GM18507 (cell line): ENCODE data around the gene ALS2.

Source experiments
- DNase-seq: peaks from one replicate; pipeline ENCODE4 v3.0.0; 2011; ENCODE audit warnings: low read depth; ENCODE audit not compliant: insufficient read length; ENCODE audit errors: extremely low spot score
- FAIRE-seq: peaks from 2 replicates; lab custom pipeline; 2011; peaks lifted over from hg19 to GRCh38; lab: Jason Lieb, UNC

ALS2 gene

GRCh38 chr2:201795607-201796477 is 15.1 kb upstream of the ALS2 start:
- DNase-seq (peak; percentile 1), FAIRE-seq (peak; percentile 51)

GRCh38 chr2:201794294-201794693 is 13.6 kb upstream of the ALS2 start:
- no peak for DNase-seq
- FAIRE-seq = no peak

DNA sequence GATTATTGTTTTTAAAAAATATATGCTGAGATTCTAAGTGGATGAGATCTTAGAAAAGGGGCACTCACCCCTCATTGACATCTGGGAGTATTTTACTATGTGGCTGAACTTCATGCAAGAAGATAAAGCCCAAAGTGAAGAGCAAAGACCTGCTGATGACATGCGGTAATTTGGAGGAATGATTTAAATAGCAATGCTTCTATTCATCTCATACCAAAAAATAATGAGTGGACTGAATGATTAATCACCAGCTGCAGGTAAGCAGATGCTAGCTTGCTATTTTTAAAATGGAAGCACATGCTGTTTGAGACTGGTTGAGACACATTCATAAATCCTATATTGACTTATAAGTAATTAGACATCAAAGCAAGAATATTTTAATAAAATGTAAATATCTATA is 12.9 kb upstream of the ALS2 start:
- DNase-seq = no peak
- FAIRE-seq = no peak

- FAIRE-seq (no peak), DNase-seq (no peak)
Observed at GRCh38 chr2:201790989-201791388, 10.3 kb upstream of the ALS2 start.

- no peak for DNase-seq
- FAIRE-seq = no peak
Observed at GRCh38 chr2:201790291-201790690, 9.6 kb upstream of the ALS2 start.

DNA sequence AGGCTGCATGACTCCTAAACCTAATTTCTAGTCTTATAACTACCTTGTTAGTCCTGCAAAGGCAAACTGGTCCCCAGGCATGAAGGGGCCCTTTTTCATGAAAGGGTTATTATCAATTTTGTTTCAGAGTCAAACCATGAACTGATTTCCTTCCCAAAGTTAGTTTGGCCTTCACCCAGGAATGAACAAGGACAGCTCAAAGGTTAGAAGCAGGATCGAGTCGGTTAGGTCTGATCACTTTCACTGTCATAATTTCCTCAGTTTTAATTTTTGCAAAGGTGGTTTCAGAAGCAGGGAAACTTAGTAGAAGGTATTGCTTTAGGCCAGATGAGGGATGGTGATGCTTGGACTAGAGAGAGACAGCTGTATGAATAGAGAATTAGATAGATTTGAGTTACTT is 8.7 kb upstream of the ALS2 start:
- FAIRE-seq (no peak), DNase-seq (no peak)

DNA sequence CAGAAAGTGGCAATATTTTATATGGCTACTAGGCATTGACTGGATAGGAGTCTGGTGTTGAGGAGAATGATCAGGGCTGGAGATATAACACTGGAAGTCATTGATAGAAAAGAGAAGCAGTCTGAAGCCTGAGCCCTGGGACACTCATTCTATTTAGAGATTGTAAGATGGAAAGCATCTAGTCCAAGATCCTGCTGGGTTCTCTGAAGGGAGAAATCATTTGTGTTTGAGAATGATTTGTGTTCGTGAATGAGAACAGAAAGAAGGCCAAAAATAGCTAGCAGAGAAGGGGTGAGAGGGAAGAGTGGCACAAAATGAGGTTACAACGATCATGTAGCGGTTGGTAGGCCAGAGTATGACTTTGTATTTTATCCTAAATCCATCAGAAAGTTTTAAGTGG is 7.6 kb upstream of the ALS2 start:
- no peak for FAIRE-seq

DNA sequence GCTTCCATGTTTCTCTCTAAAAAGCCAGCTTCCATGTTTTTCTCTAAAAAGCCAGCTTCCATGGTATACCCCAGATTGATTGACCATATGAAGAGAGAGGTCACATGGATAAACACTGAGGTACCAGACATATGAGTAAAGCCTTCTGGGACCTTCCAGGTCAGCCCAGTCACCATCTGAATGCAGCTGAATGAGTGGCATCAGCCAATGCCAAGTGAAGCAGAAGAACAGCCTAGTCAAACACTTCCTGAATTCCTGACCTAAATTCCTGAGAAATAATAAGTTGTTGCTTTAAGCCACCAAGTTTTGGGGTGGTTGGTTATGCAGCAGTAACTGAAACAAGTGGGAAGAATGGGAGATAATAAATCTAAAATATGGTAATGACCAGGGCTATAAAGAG is 5.7 kb upstream of the ALS2 start:
- DNase-seq (no peak), FAIRE-seq (no peak)

More for the DNA sequence above, 7.6 kb upstream of the ALS2 start:
- DNase-seq = no peak

DNA sequence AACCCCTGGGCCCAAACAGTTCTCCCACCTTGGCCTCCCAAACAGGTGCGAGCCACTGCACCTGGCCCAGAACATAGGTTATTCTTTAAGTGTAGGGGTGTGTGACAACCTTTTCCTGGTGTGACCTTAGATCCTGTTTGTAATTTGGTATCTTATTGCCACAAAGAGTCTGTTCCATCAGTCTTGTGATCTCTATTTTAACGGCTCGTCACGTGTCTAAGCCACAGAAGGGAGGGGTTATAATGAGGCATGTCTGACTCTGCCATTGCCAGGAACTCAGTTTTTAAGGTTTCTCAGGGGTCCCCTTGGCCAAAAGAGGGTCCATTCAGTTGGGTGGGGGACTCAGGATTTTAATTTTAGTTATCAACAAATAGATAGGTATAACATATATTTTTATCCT is 4.4 kb upstream of the ALS2 start:
- DNase-seq = no peak
- FAIRE-seq = no peak

DNA sequence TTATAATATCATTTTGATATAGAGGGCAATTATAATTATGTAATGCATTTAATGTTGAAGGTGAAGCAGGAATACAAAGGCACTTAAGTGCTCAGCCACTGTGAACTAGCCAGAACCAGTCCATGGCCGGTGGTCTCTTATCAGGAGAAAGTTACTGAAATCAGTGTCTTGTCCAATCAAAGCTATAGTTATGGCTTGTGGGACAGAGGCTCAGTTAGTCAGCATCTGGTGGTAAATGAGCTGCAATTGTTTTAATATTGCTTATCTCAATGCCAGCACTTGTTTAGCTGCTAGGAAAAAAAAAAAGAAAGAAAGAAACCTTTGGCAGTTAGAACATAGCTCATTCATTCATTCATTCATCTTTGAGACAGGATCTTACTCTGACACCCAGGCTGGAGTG is 3.8 kb upstream of the ALS2 start:
- FAIRE-seq (no peak), DNase-seq (no peak)

DNA sequence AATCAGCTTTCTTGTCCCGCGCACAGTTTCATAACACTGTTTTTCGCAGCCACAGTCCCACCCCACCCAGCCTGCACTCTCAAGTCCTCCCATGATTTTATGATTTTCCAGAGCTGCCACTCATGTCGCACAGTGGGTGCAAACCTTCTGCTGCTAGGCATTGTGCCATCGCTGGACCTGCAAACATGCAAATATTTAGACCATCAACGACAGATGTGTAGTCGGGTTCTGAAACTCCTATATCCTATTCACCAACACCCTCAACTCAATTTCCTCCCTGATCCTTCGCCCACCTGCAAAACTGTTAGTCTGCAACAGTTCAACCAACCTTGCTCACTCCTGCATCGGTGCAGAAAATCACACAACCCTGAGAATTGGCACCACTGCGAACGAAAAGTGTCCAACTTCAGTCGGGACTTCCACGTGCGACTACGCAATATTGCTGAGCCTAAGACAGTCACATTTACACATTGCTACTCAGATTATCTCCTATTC is 871 bp upstream of the ALS2 start:
- no peak for FAIRE-seq
- no peak for DNase-seq

DNA sequence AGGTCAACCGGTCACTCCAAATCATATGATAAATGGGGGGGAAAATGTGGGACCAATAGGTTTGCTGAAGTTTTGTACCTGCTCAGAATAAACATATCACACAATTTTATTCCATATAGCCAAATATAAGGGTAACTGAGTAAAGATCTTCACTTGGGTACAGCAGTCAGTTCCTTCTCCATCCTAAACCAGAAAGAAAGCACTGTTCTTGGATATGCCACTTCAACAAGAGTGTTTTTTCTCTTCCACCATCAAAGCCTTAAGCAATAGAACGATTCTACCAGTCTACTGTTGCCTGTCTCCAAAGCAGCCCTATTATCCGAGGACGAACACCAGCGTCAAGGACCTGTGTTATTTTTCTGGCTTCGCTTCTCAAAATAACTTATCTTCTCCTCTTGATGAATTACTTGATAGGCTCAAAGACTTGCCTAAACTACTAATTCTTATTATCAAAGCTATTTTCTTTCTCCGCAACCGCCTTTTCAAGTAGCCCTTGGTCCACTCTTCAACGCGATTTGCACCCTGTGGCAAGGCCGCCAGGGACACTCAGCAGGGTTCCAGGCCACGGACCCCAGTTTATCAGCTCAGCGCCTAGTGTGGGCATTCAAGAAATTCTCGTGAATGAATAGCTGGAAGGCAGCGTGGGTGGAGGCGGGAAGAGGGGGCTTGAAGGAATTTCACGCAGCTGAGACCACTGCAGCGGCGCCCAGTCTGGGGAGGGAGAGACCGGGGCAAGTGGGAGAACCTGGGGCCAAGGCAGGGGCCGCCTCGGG is 646 bp downstream of the ALS2 start:
- no peak for DNase-seq
- no peak for FAIRE-seq

DNA sequence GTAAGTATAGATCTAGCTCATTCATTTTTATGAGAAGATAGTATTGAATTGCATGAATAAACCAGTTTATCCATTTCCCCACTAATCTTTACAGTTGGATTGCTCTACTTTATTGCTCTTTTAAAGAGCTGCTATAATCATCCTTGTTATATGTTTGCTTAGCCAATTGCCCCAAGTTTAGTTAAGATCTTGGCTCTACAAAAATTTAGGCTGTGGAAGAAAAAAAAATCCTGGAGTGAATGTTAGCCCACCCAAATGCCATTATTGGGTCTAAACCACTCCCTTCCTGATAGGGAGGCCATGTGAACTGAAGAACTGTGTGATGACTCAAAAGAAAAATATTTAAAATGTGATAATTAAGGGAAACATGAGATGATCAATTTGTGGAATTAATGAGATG is 2.9 kb downstream of the ALS2 start:
- DNase-seq (no peak), FAIRE-seq (no peak)

DNA sequence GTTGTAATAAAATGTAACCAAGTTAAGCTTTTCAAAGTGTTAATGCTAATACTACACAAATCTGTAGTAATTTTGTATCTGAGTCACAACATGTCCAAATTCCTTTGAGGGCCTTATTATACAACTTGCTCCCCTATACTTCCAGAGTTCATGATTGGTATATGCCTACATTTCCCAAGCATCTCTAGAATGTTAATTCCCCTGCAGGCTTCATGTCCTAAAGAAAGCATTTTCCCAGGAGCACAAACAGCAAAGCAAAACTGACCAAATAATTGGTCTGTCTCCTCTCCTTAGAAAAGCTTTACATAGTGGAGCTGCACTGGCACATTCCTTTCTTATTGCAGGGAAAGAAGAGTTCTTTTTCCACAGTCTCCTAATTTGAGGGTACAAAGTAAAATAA is 3.7 kb downstream of the ALS2 start:
- no peak for DNase-seq
- FAIRE-seq = no peak

DNA sequence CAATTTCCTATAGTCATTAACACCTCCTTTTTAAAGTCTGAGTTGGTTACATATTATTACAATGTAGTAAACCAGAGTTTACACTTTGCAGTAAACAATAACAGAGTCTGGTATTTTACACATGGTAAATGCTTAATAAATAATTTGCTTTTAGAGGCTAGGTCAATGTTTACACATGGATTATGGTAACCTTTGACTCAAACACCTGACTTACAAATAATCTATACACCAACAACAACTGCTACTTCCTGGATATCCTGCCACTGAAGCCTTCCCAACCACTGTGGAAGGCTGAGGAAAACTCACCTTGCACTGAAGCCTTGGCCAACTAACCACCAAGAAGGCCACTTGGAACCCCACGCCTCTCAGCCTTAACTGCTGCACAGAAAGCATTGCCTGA is 5.4 kb downstream of the ALS2 start:
- FAIRE-seq = no peak
- DNase-seq = no peak

- DNase-seq (no peak), FAIRE-seq (no peak)
Observed at GRCh38 chr2:201774546-201774945, 6.2 kb downstream of the ALS2 start.

DNA sequence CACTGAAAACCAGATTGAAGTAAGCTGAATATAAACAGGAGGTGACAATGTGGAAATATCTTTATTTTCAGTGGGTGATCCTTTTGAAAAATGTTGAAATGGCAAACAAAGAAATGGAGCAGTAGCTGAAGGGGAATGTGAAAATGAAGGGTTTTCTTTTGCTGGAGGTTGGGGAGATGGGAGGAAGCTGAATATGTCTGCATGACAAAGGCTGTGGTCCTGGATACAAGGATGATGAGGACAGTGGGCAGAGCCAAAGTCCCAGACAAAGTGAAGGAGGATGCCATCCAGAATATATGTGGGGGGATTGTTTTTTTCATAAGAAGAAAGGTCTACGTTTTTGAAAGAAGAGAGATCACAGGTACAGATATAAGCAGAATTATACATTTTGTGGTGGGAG is 6.7 kb downstream of the ALS2 start:
- DNase-seq (no peak), FAIRE-seq (no peak)

- FAIRE-seq (no peak), DNase-seq (no peak)
Observed at GRCh38 chr2:201769666-201770373, 10.9 kb downstream of the ALS2 start.

DNA sequence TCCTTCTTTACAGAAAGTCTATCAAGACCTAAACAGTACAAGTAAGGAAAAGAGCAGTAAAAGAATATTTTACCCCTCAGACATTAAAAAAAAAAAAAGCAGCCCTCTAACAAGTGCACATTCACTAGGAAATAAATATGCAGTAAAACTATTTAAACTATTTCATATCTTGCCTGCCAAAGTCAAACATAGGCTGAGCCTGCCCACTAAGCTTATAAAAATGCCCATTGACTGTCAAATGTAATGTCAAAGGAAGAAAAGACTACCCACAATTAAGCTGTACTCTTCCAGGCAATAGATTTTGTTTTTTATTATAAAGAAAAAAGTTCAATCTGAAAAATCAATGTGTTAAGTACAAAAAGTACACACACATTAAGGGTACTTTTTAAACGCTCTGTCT is 11.8 kb downstream of the ALS2 start:
- DNase-seq = no peak
- no peak for FAIRE-seq

GRCh38 chr2:201765799-201766198 is 14.9 kb downstream of the ALS2 start:
- no peak for DNase-seq
- no peak for FAIRE-seq
